Testis (tissue), 2 donors: ENCODE results near the gene CREB3.

Experiments used
- CTCF ChIP-seq, 3 experiments: fragments of 450-650 bp in 2 of 3; fragments of 200-600 bp in 1 of 3; sonication (generic) in 1 of 3; IDR thresholded peaks; one replicate each; pipeline ENCODE4 v1.5.1; 2016 to 2019; ENCODE audit warnings: antibody characterized with exemption in 3 of 3, mild to moderate bottlenecking in 2 of 3, moderate library complexity in 1 of 3
- POLR2A ChIP-seq: fragments of 450-650 bp; IDR thresholded peaks from one replicate; pipeline ENCODE4 v1.6.1; 2017; ENCODE audit warnings: antibody characterized with exemption, mild to moderate bottlenecking, moderate library complexity

DNA sequence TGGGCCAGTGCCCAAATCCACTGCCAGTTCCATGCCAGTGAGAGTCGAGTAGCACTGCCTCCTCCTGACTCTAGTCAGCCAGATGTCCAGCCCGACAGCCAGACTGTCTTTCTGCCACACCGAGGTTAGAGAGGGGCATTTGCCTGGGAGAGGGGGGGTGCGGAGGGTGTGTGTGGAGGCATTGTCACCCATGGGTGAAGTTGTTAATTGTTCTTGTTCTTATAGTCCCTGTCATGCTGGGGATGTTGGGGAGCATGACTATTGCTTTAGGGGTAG, 17.7 kb downstream of the CREB3 start:
- TF ChIP-seq CTCF (IDR thresholded peaks at IDR 0.05) (no peak), POLR2A (no peak)
